Gastroesophageal sphincter (tissue), 4 donors: ENCODE data around the gene CNGB1. TPM values are rescaled to one million over a fixed set of nuclear protein-coding genes. Genes with fewer than 3 reads are reported as not detected.
"Not testable (repeated sequence)": the region's sequence is repeated elsewhere in the genome, so short reads cannot be mapped to it uniquely, and the experiment has no call there.

Experiments used
- ATAC-seq: fragments of 150-250 bp; one replicate; pipeline ENCODE4 v1.9.1; 2016; ENCODE audit warnings: mild to moderate bottlenecking, moderate library complexity
- H3K27ac ChIP-seq, 4 donors: fragments of 200-600 bp; sonication (generic) in 3 of 4; 1 replicate in 3 of 4; 2 replicates in 1 of 4; pipeline ENCODE4 v1.5.1; 2016 to 2019
- H3K27me3 ChIP-seq: fragments of 200-600 bp; sonication (generic); one replicate; pipeline ENCODE4 v1.5.1; 2019
- H3K36me3 ChIP-seq, 2 donors: fragments of 200-600 bp; sonication (generic); one replicate each; pipeline ENCODE4 v1.5.1; 2019; ENCODE audit warnings: control low read depth in 1 of 2
- H3K4me1 ChIP-seq, 3 donors: fragments of 200-600 bp; sonication (generic); 1 replicate in 2 of 3; 2 replicates in 1 of 3; pipeline ENCODE4 v1.5.1; 2016 to 2019; ENCODE audit warnings: control low read depth in 2 of 3
- H3K4me3 ChIP-seq, 2 donors: fragments of 200-600 bp; sonication (generic); one replicate each; pipeline ENCODE4 v1.5.1; 2019; ENCODE audit warnings: mild to moderate bottlenecking in 1 of 2, moderate library complexity in 1 of 2
- H3K9me3 ChIP-seq, 3 donors: fragments of 200-600 bp; sonication (generic); one replicate each; pipeline ENCODE4 v1.5.1; 2017 to 2019; ENCODE audit warnings: control low read depth in 2 of 3
- EP300 ChIP-seq: sonication (generic); formaldehyde crosslinking; IDR thresholded peaks from one replicate; pipeline ENCODE4 v1.6.1; 2017; ENCODE audit warnings: antibody characterized with exemption, mild to moderate bottlenecking
- POLR2A ChIP-seq, 2 donors: fragments of 450-650 bp; IDR thresholded peaks; one replicate each; pipeline ENCODE4 v1.6.1; 2017; ENCODE audit warnings: antibody characterized with exemption in 2 of 2, mild to moderate bottlenecking in 2 of 2, moderate library complexity in 1 of 2
- POLR2AphosphoS5 ChIP-seq: sonication (generic); formaldehyde crosslinking; IDR thresholded peaks from one replicate; pipeline ENCODE4 v1.6.1; 2017; ENCODE audit warnings: antibody characterized with exemption
- WGBS, 2 donors: methylation state at CpG; one replicate each; pipeline ENCODE4 v1.1.5; 2018; ENCODE audit warnings: low coverage in 1 of 2; 5-methylcytosine and 5-hydroxymethylcytosine counted together
- total RNA-seq, 4 donors: library from RNA; depleted of rRNA; stranded (reverse); fragments of >200 nt; gene quantifications; one replicate each; pipeline ENCODE4 v1.1.0, GENCODE V29; 2016
- TF ChIP-seq, protein P1 (sequence below), 4 experiments: fragments of 200-600 bp in 2 of 4; fragments of 450-650 bp in 2 of 4; sonication (generic) in 1 of 4; IDR thresholded peaks; one replicate each; pipeline ENCODE4 v1.5.1; 2017 to 2019; ENCODE audit warnings: antibody characterized with exemption in 4 of 4, mild to moderate bottlenecking in 2 of 4, moderate library complexity in 2 of 4

The CNGB1 gene
- total RNA-seq, 4 donors from 2014 or later: 0.15 to 0.67 TPM; not detected in 2

DNA sequence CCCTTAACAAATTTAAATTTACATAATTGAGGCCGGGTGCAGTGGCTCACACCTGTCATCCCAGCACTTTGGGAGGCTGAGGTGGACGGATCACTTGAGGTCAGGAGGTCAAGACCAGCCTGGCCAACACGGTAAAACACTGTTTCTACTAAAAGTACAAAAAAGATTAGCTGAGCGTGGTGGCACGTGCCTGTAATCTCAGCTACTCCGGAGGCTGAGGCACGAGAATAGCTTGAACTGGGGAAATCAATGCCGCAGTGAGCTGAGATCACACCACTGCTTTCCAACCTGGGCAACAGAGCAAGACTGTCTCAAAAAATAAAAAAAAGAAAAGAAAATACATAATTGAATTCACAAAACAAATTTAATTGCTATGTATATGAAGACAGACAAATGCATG is 112.3 kb downstream of the CNGB1 start:
- Histone ChIP-seq H3K4me3 (no peak overlapping the region), H3K27me3 (no peaks in the 10 kb centered on the region), H3K9me3 (peaks cover 0 to 8% (median 0%) of the 10 kb centered on the region in 3 donors), H3K36me3 (no peaks in the 10 kb centered on the region), H3K4me1 (peaks cover 0 to 8% (median 0%) of the 10 kb centered on the region in 3 donors), H3K27ac (no peak overlapping the region)
- 23 to 29% methylated on average over 1 to 8 of the region's 8 CpGs for WGBS, 2 donors
- TF ChIP-seq POLR2A (IDR thresholded peaks at IDR 0.05) (no peak), POLR2AphosphoS5 (no peak), EP300 (no peak)
- TF ChIP-seq, protein P1, sequence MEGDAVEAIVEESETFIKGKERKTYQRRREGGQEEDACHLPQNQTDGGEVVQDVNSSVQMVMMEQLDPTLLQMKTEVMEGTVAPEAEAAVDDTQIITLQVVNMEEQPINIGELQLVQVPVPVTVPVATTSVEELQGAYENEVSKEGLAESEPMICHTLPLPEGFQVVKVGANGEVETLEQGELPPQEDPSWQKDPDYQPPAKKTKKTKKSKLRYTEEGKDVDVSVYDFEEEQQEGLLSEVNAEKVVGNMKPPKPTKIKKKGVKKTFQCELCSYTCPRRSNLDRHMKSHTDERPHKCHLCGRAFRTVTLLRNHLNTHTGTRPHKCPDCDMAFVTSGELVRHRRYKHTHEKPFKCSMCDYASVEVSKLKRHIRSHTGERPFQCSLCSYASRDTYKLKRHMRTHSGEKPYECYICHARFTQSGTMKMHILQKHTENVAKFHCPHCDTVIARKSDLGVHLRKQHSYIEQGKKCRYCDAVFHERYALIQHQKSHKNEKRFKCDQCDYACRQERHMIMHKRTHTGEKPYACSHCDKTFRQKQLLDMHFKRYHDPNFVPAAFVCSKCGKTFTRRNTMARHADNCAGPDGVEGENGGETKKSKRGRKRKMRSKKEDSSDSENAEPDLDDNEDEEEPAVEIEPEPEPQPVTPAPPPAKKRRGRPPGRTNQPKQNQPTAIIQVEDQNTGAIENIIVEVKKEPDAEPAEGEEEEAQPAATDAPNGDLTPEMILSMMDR (IDR thresholded peaks at IDR 0.05): no peak
- ATAC-seq: no peak

DNA sequence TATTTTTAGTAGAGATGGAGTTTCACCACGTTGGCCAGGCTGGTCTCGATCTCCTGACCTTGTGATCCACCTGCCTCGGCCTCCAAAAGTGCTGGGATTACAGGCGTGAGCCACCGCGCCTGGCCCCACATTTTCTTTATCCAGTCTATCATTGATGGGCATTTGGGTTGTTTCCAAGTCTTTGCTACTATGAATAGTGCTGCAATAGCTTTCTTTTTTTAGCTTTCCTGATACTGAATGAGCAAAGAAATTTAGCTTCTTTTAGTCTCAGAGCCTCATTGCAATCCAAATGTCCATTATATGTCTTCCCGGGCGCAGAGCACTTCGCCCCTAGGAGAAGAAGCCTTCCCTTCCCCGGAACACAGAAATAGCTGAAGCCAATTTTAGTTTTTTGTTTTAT is 112.9 kb downstream of the CNGB1 start:
- H3K36me3 ChIP-seq, H3K27me3 ChIP-seq, H3K27ac ChIP-seq, ATAC-seq, H3K4me3 ChIP-seq, H3K4me1 ChIP-seq, H3K9me3 ChIP-seq: not testable (repeated sequence)
- 48 to 73% methylated on average over 3 to 4 of the region's 10 CpGs for WGBS, 2 donors

DNA sequence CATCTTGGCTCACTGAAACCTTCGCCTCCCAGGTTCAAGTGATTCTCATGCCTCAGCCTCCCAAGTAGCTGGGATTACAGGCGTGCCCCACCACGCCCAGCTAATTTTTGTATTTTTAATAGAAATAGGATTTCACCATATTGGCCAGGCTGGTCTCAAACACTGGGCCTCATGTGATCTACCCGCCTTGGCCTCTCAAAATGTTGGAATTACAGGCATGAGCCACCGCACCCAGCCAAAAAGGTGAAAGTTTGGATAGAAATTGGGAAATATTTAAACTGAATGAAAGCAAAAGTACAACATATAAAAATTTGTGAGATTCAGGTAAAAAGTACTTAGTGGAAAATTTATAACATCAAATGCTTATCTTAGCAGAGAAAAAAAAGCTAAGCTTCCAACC is 115.7 kb downstream of the CNGB1 start:
- no peaks in the 10 kb centered on the region for H3K4me1 ChIP-seq
- peaks cover 0 to 8% (median 0%) of the 10 kb centered on the region in 3 donors for H3K9me3 ChIP-seq
- 90 to 96% methylated on average over 2 to 3 of the region's 5 CpGs for WGBS, 2 donors
- no peak overlapping the region for H3K27ac ChIP-seq
- H3K36me3 ChIP-seq: no peaks in the 10 kb centered on the region
- ATAC-seq: no peak
- TF ChIP-seq POLR2AphosphoS5: no peak
- TF ChIP-seq POLR2A (IDR thresholded peaks at IDR 0.05): no peak
- no peak for TF ChIP-seq EP300
- TF ChIP-seq, protein P1 (IDR thresholded peaks at IDR 0.05): no peak
- H3K27me3 ChIP-seq: no peaks in the 10 kb centered on the region
- H3K4me3 ChIP-seq: no peak overlapping the region

DNA sequence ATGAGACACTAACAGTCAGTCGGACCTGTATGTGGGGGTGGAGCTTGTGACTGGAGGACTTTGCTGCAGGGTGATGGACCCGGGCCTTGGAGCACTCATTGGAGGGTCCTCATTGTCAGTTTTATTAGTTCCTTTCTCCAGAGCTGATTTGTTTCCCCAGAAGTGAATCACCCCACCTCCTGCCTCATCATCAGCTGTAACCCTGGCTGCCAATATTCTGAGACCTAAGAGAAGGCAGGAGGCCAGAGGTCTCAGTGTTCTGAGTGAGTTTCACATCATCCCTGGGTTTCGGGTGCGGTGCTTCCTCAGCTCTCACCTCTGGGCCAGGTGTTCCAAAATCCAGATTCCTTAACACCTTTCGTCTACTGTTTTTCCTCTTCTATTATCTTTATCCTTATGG is 118.7 kb downstream of the CNGB1 start:
- Histone ChIP-seq H3K9me3 (peaks cover 0 to 5% (median 0%) of the 10 kb centered on the region in 3 donors), H3K4me3 (no peak overlapping the region), H3K27ac (no peak overlapping the region), H3K27me3 (no peaks in the 10 kb centered on the region), H3K36me3 (no peaks in the 10 kb centered on the region), H3K4me1 (no peaks in the 10 kb centered on the region)
- ATAC-seq: no peak
- WGBS, 2 donors: 86% methylated on average over 4 of the region's 5 CpGs; no CpG with 5 or more reads in 1 of the 2 donors
- TF ChIP-seq, protein P1 (IDR thresholded peaks at IDR 0.05): no peak
- no peak for TF ChIP-seq POLR2A (IDR thresholded peaks at IDR 0.05)
- TF ChIP-seq POLR2AphosphoS5: no peak
- TF ChIP-seq EP300: no peak

DNA sequence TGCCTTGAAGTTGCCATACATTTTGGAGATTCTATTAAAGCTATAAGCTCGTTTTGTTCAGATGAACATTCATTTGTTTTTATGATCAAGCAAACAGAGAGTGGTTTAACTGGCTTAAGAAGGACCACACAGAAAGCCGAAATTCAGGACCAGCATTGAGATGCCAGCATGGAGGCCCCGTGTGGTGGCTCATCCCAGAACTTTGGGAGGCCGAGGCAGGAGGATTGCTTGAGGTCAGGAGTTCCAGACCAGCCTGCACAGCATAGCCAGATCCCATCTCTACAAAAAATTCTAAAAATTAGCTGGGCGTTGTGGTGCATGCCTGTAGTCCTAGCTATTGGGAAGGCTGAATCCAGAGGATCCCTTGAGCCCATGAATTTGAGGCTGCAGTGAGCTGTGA is 122.7 kb downstream of the CNGB1 start:
- no peaks in the 10 kb centered on the region for H3K4me1 ChIP-seq
- TF ChIP-seq, protein P1 (IDR thresholded peaks at IDR 0.05): no peak
- TF ChIP-seq POLR2A (IDR thresholded peaks at IDR 0.05) (no peak), EP300 (no peak), POLR2AphosphoS5 (no peak)

DNA sequence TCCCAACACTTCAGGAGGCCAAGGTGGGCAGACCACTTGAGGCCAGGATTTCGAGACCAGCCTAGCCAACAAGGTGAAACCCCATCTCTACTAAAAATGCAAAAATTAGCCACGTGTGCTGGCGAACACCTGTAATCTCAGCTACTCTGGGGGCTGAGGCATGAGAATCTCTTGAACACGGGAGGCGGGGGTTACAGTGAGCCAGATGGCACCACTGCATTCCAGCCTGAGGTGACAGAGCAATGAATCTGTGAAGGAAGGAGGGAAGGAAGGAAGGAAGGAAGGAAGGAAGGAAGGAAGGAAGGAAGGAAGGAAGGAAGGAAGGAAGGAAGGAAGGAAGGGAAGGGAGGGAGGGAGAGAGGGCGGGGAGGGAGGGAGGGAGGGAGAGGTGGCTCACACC is 124.0 kb downstream of the CNGB1 start:
- WGBS, 2 donors: 83% methylated on average over 1 of the region's 6 CpGs; no CpG with 5 or more reads in 1 of the 2 donors
- H3K9me3 ChIP-seq: not testable (repeated sequence)

More for the DNA sequence above, 122.7 kb downstream of the CNGB1 start:
- H3K27me3 ChIP-seq: no peaks in the 10 kb centered on the region
- WGBS, 2 donors: 83 to 93% methylated on average over 2 to 5 of the region's 5 CpGs
- H3K27ac ChIP-seq: no peak overlapping the region
- H3K9me3 ChIP-seq: no peaks in the 10 kb centered on the region
- ATAC-seq: no peak
- H3K4me3 ChIP-seq: no peak overlapping the region
- H3K36me3 ChIP-seq: no peaks in the 10 kb centered on the region

More for the DNA sequence above, 124.0 kb downstream of the CNGB1 start:
- H3K4me1 ChIP-seq, H3K27ac ChIP-seq, ATAC-seq, H3K27me3 ChIP-seq, H3K4me3 ChIP-seq, H3K36me3 ChIP-seq: not testable (repeated sequence)
